Omental fat pad (tissue), 4 donors: ENCODE results near the gene ITSN1. TPM values are rescaled to one million over a fixed set of nuclear protein-coding genes. Genes with fewer than 3 reads are reported as not detected.

ENCODE experiments used
- ATAC-seq: fragments of 150-250 bp; one replicate; pipeline ENCODE4 v1.9.1; 2016; ENCODE audit warnings: mild to moderate bottlenecking, moderate library complexity; ENCODE audit not compliant: low FRiP score
- DNase-seq: peaks from one replicate; pipeline ENCODE4 v3.0.0-alpha.2; 2019; ENCODE audit warnings: low spot score
- CTCF ChIP-seq, 3 donors: fragments of 450-650 bp; IDR thresholded peaks; one replicate each; pipeline ENCODE4 v1.5.1; 2016 to 2017; ENCODE audit warnings: antibody characterized with exemption in 3 of 3, mild to moderate bottlenecking in 3 of 3, moderate library complexity in 2 of 3
- total RNA-seq, 4 donors: library from RNA; depleted of rRNA; stranded (reverse); fragments of >200 nt; gene quantifications; one replicate each; pipeline ENCODE4 v1.1.0, GENCODE V29; 2016

The ITSN1 gene
- total RNA-seq, 4 donors from 2014 or later = 71.4 to 248 (median 151) TPM

DNA sequence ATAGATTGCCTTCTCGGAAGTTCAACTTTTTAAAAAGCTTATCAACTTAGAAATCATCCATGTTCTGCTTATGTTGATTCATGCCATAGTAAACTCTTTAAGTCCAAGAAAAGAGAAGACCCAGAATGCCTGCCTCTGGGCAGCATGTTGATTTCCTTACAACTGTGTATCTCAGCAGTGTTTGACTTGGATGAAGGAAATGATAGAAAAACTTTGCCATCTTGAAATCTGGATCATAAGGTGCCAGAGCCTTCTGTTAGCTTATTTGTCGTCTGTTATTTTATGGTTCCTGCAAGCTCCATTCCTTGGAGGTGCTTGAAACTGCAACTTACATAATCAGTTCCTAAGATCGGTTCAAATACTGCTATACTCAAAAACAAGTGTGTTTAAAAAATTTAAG is 148.8 kb downstream of the ITSN1 start:
- ATAC-seq (no peak), DNase-seq (no peak)
- TF ChIP-seq CTCF (IDR thresholded peaks at IDR 0.05) = no peak

GRCh38 chr21:33794596-33794995 is 152.3 kb downstream of the ITSN1 start:
- ATAC-seq = no peak

GRCh38 chr21:33797565-33797964 is 155.3 kb downstream of the ITSN1 start:
- DNase-seq (no peak), ATAC-seq (no peak)
- no peak for TF ChIP-seq CTCF (IDR thresholded peaks at IDR 0.05)

More at GRCh38 chr21:33794596-33794995, 152.3 kb downstream of the ITSN1 start:
- TF ChIP-seq CTCF (IDR thresholded peaks at IDR 0.05) = no peak
- DNase-seq = no peak

GRCh38 chr21:33799378-33800090 is 157.2 kb downstream of the ITSN1 start:
- TF ChIP-seq CTCF (IDR thresholded peaks at IDR 0.05) = no peak
- ATAC-seq (peak; percentile 73), DNase-seq (no peak)

- ATAC-seq (no peak), DNase-seq (no peak)
- TF ChIP-seq CTCF (IDR thresholded peaks at IDR 0.05) = no peak
Measured at GRCh38 chr21:33800753-33801423, 158.6 kb downstream of the ITSN1 start.

- no peak for DNase-seq
- no peak for TF ChIP-seq CTCF (IDR thresholded peaks at IDR 0.05)
- peak; percentile 33 for ATAC-seq
Measured at GRCh38 chr21:33801424-33802405, 159.4 kb downstream of the ITSN1 start.
